Measurements from ENCODE around the gene IRS2.

DNA sequence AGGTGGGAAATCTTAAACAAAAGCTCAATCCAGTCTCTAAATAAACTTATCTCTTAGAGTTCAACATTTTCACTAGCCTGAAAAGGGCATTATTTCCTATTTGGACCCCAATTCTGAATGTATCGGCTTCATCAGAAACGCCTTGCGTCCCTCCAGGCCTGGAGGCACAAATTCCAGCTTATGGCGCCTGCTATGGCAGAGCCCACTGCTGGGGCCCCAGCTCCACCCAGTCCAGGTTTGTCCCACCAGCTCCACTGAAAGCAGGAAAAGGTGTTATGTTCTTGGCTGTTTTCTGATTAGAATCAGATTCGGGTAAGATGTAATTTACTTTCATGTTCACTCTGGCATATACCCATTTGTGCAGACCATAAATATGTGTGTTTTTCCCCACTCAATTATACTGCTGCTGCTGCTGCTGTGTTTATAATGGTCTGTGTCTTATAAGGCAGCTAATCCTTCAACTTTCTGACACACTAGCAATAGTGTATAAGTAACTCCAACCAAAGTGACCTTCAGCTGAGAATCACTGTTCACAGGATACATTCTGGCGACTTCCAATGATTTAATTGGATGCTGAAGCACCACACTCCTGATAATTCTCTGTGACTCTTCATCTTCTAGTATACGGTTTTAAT, 6.4 kb downstream of the IRS2 start:
- TF ChIP-seq, protein P1, sequence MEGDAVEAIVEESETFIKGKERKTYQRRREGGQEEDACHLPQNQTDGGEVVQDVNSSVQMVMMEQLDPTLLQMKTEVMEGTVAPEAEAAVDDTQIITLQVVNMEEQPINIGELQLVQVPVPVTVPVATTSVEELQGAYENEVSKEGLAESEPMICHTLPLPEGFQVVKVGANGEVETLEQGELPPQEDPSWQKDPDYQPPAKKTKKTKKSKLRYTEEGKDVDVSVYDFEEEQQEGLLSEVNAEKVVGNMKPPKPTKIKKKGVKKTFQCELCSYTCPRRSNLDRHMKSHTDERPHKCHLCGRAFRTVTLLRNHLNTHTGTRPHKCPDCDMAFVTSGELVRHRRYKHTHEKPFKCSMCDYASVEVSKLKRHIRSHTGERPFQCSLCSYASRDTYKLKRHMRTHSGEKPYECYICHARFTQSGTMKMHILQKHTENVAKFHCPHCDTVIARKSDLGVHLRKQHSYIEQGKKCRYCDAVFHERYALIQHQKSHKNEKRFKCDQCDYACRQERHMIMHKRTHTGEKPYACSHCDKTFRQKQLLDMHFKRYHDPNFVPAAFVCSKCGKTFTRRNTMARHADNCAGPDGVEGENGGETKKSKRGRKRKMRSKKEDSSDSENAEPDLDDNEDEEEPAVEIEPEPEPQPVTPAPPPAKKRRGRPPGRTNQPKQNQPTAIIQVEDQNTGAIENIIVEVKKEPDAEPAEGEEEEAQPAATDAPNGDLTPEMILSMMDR (IDR thresholded peaks at IDR 0.05) = no peak
- TF ChIP-seq POLR2A (IDR thresholded peaks at IDR 0.05) = no peak

Data from breast epithelium (tissue), 3 donors.